ENCODE data around the gene KCNMB1. TPM values are rescaled to one million over a fixed set of nuclear protein-coding genes. Genes with fewer than 3 reads are reported as not detected.

Gene KCNMB1
- total RNA-seq, 1 donor from 2014 or later: not detected

DNA sequence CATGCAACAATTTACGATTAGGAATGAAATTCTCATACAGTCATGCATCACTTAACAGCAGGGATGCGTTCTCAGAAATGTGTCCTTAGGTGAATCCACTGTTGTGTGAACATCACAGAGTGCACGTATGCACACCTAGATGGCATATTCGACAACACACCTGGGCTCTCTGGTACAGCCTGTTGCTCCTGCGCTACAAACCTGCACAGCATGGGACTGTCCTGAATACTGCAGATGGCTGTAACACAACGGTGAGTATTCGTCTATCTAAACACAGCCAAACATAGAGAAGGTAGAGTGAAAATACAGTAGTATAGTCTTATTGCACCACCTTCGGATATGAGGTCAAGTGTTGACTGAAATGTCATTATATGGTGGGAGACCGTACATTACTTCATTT, 47.6 kb downstream of the KCNMB1 start:
- ChIA-PET POLR2A (no interaction called here), CTCF (interaction anchor here (1.1 to 7.6 kb wide), 3 partner anchors 49 to 114 kb away, joined by 3 to 289 read pairs (median 64); no protein-coding TSS in a partner anchor)
- Mint-ChIP-seq H3K27me3 (peaks cover 5% of the 10 kb centered on the region), H3K36me3 (ENCODE audit: low read depth) (no peaks in the 10 kb centered on the region), H3K27ac (no peak overlapping the region), H3K4me3 (no peak overlapping the region), H3K4me1 (peaks cover 10% of the 10 kb centered on the region), H3K9me3 (peaks cover 2% of the 10 kb centered on the region)
- intact Hi-C loops (cut with micrococcal nuclease): no loop called here
- ATAC-seq (ENCODE audit: low read depth): no peak
- no peak for TF ChIP-seq CTCF (IDR thresholded peaks at IDR 0.05)
- no peak for DNase-seq

- TF ChIP-seq CTCF (IDR thresholded peaks at IDR 0.05): no peak
Measured at GRCh38 chr5:170339780-170340167, 49.4 kb downstream of the KCNMB1 start.

GRCh38 chr5:170338933-170339779, 50.0 kb downstream of the KCNMB1 start:
- Mint-ChIP-seq H3K27me3 (no peaks in the 10 kb centered on the region), H3K4me1 (peaks cover 20% of the 10 kb centered on the region), H3K9me3 (peaks cover 2% of the 10 kb centered on the region), H3K4me3 (no peak overlapping the region), H3K36me3 (ENCODE audit: low read depth) (no peaks in the 10 kb centered on the region), H3K27ac (no peak overlapping the region)
- DNase-seq (peak; percentile 35), ATAC-seq (ENCODE audit: low read depth) (peak; percentile 90)
- ChIA-PET CTCF (interaction anchor here (0.8 to 7.6 kb wide), 25 partner anchors 11 to 112 kb away, joined by 3 to 289 read pairs (median 4); partner anchors contain the start of gene LCP2), POLR2A (interaction anchor here (0.8 to 2.0 kb wide), 7 partner anchors 9 to 73 kb away, joined by 3 to 12 read pairs (median 3); no protein-coding TSS in a partner anchor)
- intact Hi-C loops (cut with micrococcal nuclease): loop anchor here (1.0 to 10.0 kb wide), 6 partner anchors 65 to 1046 kb away; partner anchors contain the start of gene NPM1
- peak; percentile 48 for TF ChIP-seq CTCF (IDR thresholded peaks at IDR 0.05)

More at GRCh38 chr5:170339780-170340167, 49.4 kb downstream of the KCNMB1 start:
- CTCF ChIA-PET: interaction anchor here (1.0 to 7.6 kb wide), 12 partner anchors 13 to 113 kb away, joined by 3 to 289 read pairs (median 6); partner anchors contain the start of gene LCP2
- no peak overlapping the region for H3K27ac Mint-ChIP-seq
- peaks cover 4% of the 10 kb centered on the region for H3K27me3 Mint-ChIP-seq
- no peaks in the 10 kb centered on the region for H3K36me3 Mint-ChIP-seq (ENCODE audit: low read depth)
- no peak overlapping the region for H3K4me3 Mint-ChIP-seq
- DNase-seq: no peak
- intact Hi-C loops (cut with micrococcal nuclease): loop anchor here (1.0 to 10.0 kb wide), 6 partner anchors 65 to 1045 kb away; partner anchors contain the start of gene NPM1
- H3K9me3 Mint-ChIP-seq: peaks cover 2% of the 10 kb centered on the region
- no peak for ATAC-seq (ENCODE audit: low read depth)
- peaks cover 20% of the 10 kb centered on the region for H3K4me1 Mint-ChIP-seq
- POLR2A ChIA-PET: interaction anchor here (0.9 to 2.0 kb wide), 6 partner anchors 12 to 74 kb away, joined by 3 to 12 read pairs (median 6); no protein-coding TSS in a partner anchor

GRCh38 chr5:170338291-170338690, 50.9 kb downstream of the KCNMB1 start:
- Mint-ChIP-seq H3K9me3 (peaks cover 2% of the 10 kb centered on the region), H3K4me1 (peaks cover 20% of the 10 kb centered on the region), H3K27me3 (no peaks in the 10 kb centered on the region), H3K36me3 (ENCODE audit: low read depth) (no peaks in the 10 kb centered on the region), H3K4me3 (no peak overlapping the region), H3K27ac (no peak overlapping the region)
- no peak for TF ChIP-seq CTCF (IDR thresholded peaks at IDR 0.05)
- POLR2A ChIA-PET: interaction anchor here (0.8 to 2.0 kb wide), 5 partner anchors 8 to 72 kb away, joined by 3 to 12 read pairs (median 8); no protein-coding TSS in a partner anchor
- intact Hi-C loops (cut with micrococcal nuclease): loop anchor here (2.0 to 10.0 kb wide), 2 partner anchors 237 to 1047 kb away; partner anchors contain the start of gene NPM1
- CTCF ChIA-PET: interaction anchor here (0.8 to 7.6 kb wide), 21 partner anchors 10 to 111 kb away, joined by 3 to 289 read pairs (median 5); partner anchors contain the start of gene LCP2
- ATAC-seq (ENCODE audit: low read depth) (no peak), DNase-seq (no peak)

Data from activated B cell treated with CpG ODN at 0.5 μM for 24 hours (primary cell).